ENCODE results near the gene NKAPD1.

DNA sequence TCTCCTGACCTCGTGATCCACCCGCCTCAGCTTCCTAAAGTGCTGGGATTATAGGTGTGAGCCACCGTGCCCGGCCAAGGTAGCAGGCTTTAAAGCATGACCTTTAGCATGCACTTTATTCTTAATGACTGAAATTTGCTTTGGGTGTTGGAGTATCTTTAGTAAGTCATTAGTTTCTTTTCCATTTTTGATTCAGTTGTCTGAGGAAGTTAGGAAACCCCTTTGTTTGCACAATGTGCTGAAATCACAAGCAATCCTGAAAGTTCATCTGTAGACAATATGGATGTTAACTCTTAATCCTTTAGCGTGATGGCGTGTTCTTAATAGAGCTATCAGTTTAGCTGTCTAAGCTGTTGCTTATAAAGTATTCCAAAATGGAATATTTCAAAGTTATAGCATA is 29.3 kb downstream of the NKAPD1 start:
- TF ChIP-seq, protein P1, sequence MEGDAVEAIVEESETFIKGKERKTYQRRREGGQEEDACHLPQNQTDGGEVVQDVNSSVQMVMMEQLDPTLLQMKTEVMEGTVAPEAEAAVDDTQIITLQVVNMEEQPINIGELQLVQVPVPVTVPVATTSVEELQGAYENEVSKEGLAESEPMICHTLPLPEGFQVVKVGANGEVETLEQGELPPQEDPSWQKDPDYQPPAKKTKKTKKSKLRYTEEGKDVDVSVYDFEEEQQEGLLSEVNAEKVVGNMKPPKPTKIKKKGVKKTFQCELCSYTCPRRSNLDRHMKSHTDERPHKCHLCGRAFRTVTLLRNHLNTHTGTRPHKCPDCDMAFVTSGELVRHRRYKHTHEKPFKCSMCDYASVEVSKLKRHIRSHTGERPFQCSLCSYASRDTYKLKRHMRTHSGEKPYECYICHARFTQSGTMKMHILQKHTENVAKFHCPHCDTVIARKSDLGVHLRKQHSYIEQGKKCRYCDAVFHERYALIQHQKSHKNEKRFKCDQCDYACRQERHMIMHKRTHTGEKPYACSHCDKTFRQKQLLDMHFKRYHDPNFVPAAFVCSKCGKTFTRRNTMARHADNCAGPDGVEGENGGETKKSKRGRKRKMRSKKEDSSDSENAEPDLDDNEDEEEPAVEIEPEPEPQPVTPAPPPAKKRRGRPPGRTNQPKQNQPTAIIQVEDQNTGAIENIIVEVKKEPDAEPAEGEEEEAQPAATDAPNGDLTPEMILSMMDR (IDR thresholded peaks at IDR 0.05; ENCODE audit: low read depth, low read length, poor library complexity, severe bottlenecking), result no peak
- TF ChIP-seq EZH2phosphoT487 (IDR thresholded peaks at IDR 0.05; ENCODE audit: borderline replicate concordance, low read length), result no peak
